Nephron (organoid): Measurements from ENCODE around the gene NFAT5.
"Not testable (repeated sequence)": the region's sequence is repeated elsewhere in the genome, so short reads cannot be mapped to it uniquely, and the experiment has no call there.

Experiments
- H3K27ac Mint-ChIP-seq, 3 experiments: 2 replicates each; pipeline ENCODE4 v1.8.0; 2020; ENCODE audit warnings: mixed read lengths in 3 of 3, mild to moderate bottlenecking in 2 of 3, moderate library complexity in 1 of 3
- H3K27me3 Mint-ChIP-seq: 2 replicates; pipeline ENCODE4 v1.8.0; 2021; ENCODE audit warnings: low read depth, mild to moderate bottlenecking, moderate library complexity, mixed read lengths
- H3K36me3 Mint-ChIP-seq: 2 replicates; pipeline ENCODE4 v1.8.0; 2020; ENCODE audit warnings: low read depth, mixed read lengths
- H3K4me1 Mint-ChIP-seq: 2 replicates; pipeline ENCODE4 v1.8.0; 2020; ENCODE audit warnings: mixed read lengths
- H3K4me3 Mint-ChIP-seq, 3 experiments: 2 replicates each; pipeline ENCODE4 v1.8.0; 2020; ENCODE audit warnings: mild to moderate bottlenecking in 3 of 3, mixed read lengths in 3 of 3, moderate library complexity in 2 of 3
- H3K9me3 Mint-ChIP-seq: 2 replicates; pipeline ENCODE4 v1.8.0; 2020; ENCODE audit warnings: mixed read lengths
- CTCF ChIP-seq, 3 experiments: fragments of 200-600 bp; sonication (generic); IDR thresholded peaks; one replicate each; pipeline ENCODE4 v1.5.0; 2021; ENCODE audit warnings: antibody characterized with exemption in 3 of 3; ENCODE audit not compliant: unreplicated experiment in 3 of 3

NFAT5 gene

GRCh38 chr16:69633375-69633774, 67.6 kb downstream of the NFAT5 start:
- H3K27ac Mint-ChIP-seq, result no peak overlapping the region
- H3K4me1 Mint-ChIP-seq, result no peaks in the 10 kb centered on the region
- H3K36me3 Mint-ChIP-seq, result peaks cover 56% of the 10 kb centered on the region
- H3K4me3 Mint-ChIP-seq, result no peak overlapping the region
- H3K27me3 Mint-ChIP-seq, result no peaks in the 10 kb centered on the region
- TF ChIP-seq CTCF (IDR thresholded peaks at IDR 0.05; ENCODE audit: unreplicated experiment in 3 of 3), result no peak
- peaks cover 18% of the 10 kb centered on the region for H3K9me3 Mint-ChIP-seq

- peaks cover 18% of the 10 kb centered on the region for H3K9me3 Mint-ChIP-seq
- not testable (repeated sequence) for H3K27ac Mint-ChIP-seq, H3K4me1 Mint-ChIP-seq, H3K27me3 Mint-ChIP-seq, H3K4me3 Mint-ChIP-seq
- peaks cover 52% of the 10 kb centered on the region for H3K36me3 Mint-ChIP-seq
These were observed 70.9 kb downstream of the NFAT5 start for GRCh38 chr16:69636563-69637146.

GRCh38 chr16:69637206-69637865, 71.6 kb downstream of the NFAT5 start:
- H3K4me1 Mint-ChIP-seq, H3K4me3 Mint-ChIP-seq, H3K27me3 Mint-ChIP-seq, H3K27ac Mint-ChIP-seq: not testable (repeated sequence)
- H3K9me3 Mint-ChIP-seq, result peaks cover 18% of the 10 kb centered on the region
- peaks cover 52% of the 10 kb centered on the region for H3K36me3 Mint-ChIP-seq

DNA sequence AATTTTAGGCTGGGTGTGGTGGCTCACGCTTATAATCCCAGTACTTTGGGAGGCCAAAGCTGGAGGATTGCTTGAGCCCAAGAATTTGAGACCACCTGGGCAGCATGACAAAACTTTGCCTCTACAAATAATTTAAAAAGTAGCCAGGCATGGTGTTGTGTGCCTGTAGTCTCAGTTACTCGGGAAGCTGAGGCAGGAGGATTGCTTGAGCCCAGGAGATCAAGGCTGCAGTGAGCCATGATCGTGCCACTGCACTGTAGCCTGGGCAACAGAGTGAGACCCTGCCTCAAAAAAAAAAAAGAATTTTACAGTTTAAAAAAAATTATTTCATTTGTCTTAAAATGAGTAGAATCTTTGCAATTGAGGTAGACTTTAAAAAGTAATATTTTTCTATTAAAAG, 78.2 kb downstream of the NFAT5 start:
- H3K27me3 Mint-ChIP-seq, result not testable (repeated sequence)

GRCh38 chr16:69644790-69645189, 79.0 kb downstream of the NFAT5 start:
- H3K4me3 Mint-ChIP-seq, result no peak overlapping the region
- H3K36me3 Mint-ChIP-seq, result peaks cover 22% of the 10 kb centered on the region
- TF ChIP-seq CTCF (IDR thresholded peaks at IDR 0.05; ENCODE audit: unreplicated experiment in 3 of 3), result no peak
- no peaks in the 10 kb centered on the region for H3K4me1 Mint-ChIP-seq
- no peaks in the 10 kb centered on the region for H3K9me3 Mint-ChIP-seq
- H3K27me3 Mint-ChIP-seq, result no peaks in the 10 kb centered on the region
- no peak overlapping the region for H3K27ac Mint-ChIP-seq

More for the DNA sequence above, 78.2 kb downstream of the NFAT5 start:
- not testable (repeated sequence) for H3K4me1 Mint-ChIP-seq, H3K4me3 Mint-ChIP-seq, H3K27ac Mint-ChIP-seq, H3K9me3 Mint-ChIP-seq
- peaks cover 20% of the 10 kb centered on the region for H3K36me3 Mint-ChIP-seq

DNA sequence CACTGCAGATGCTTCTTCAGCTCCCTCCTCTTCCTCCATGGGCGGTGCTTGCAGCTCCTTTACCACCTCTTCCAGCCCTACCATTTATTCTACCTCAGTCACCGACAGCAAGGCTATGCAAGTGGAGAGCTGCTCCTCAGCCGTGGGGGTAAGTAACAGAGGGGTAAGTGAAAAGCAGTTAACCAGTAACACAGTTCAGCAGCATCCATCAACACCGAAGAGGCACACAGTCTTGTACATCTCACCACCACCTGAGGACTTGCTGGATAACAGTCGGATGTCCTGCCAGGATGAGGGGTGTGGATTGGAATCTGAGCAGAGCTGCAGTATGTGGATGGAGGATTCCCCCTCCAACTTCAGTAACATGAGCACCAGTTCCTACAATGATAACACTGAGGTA, 81.3 kb downstream of the NFAT5 start:
- peaks cover 24% of the 10 kb centered on the region for H3K36me3 Mint-ChIP-seq
- no peaks in the 10 kb centered on the region for H3K27me3 Mint-ChIP-seq
- no peak overlapping the region for H3K4me3 Mint-ChIP-seq
- TF ChIP-seq CTCF (IDR thresholded peaks at IDR 0.05; ENCODE audit: unreplicated experiment in 3 of 3), result no peak
- H3K9me3 Mint-ChIP-seq, result no peaks in the 10 kb centered on the region
- H3K27ac Mint-ChIP-seq, result peak overlapping the region in 1 of 3 experiments; percentile 7
- H3K4me1 Mint-ChIP-seq, result no peaks in the 10 kb centered on the region

- no peaks in the 10 kb centered on the region for H3K9me3 Mint-ChIP-seq
- peaks cover 50% of the 10 kb centered on the region for H3K36me3 Mint-ChIP-seq
- H3K27ac Mint-ChIP-seq, result no peak overlapping the region
- no peaks in the 10 kb centered on the region for H3K27me3 Mint-ChIP-seq
- no peak overlapping the region for H3K4me3 Mint-ChIP-seq
- no peaks in the 10 kb centered on the region for H3K4me1 Mint-ChIP-seq
- no peak for TF ChIP-seq CTCF (IDR thresholded peaks at IDR 0.05; ENCODE audit: unreplicated experiment in 3 of 3)
These were observed 85.5 kb downstream of the NFAT5 start for GRCh38 chr16:69651217-69651616.
